Spleen (tissue), 11 donors: ENCODE results near the gene TMC6. TPM values are rescaled to one million over a fixed set of nuclear protein-coding genes. Genes with fewer than 3 reads are reported as not detected.

Experiments used
- DNase-seq: peaks from one replicate; pipeline ENCODE4 v3.0.0-alpha.2; 2020
- H3K27ac ChIP-seq, 8 donors: fragments of 200-600 bp; sonication (generic) in 7 of 8; 1 replicate in 4 of 8; 2 replicates in 4 of 8; pipeline versions ENCODE4 v1.5.0 to v1.8.0; 2016 to 2021; ENCODE audit warnings: inconsistent platforms in 4 of 8, mild to moderate bottlenecking in 4 of 8, moderate library complexity in 1 of 8
- H3K27me3 ChIP-seq, 7 donors: fragments of 200-600 bp; sonication (generic) in 6 of 7; replicated peaks in 1 of 7; 1 replicate in 4 of 7; 2 replicates in 3 of 7; pipeline versions ENCODE4 v1.5.0 to v1.8.0; 2016 to 2021; ENCODE audit warnings: inconsistent platforms in 3 of 7, mild to moderate bottlenecking in 1 of 7
- H3K36me3 ChIP-seq, 6 donors: fragments of 200-600 bp; sonication (generic) in 5 of 6; 1 replicate in 4 of 6; 2 replicates in 2 of 6; pipeline versions ENCODE4 v1.5.0 to v1.8.0; 2016 to 2021; ENCODE audit warnings: inconsistent platforms in 2 of 6
- H3K4me1 ChIP-seq, 6 donors: fragments of 200-600 bp; sonication (generic) in 5 of 6; 1 replicate in 3 of 6; 2 replicates in 3 of 6; pipeline versions ENCODE4 v1.5.0 to v1.8.0; 2016 to 2021; ENCODE audit warnings: inconsistent platforms in 3 of 6
- H3K4me3 ChIP-seq, 8 donors: fragments of 200-600 bp; sonication (generic) in 7 of 8; 1 replicate in 4 of 8; 2 replicates in 4 of 8; pipeline versions ENCODE4 v1.5.0 to v1.8.0; 2016 to 2021; ENCODE audit warnings: inconsistent platforms in 4 of 8, mild to moderate bottlenecking in 4 of 8, moderate library complexity in 2 of 8
- H3K9me3 ChIP-seq, 8 donors: fragments of 200-600 bp; sonication (generic) in 7 of 8; 1 replicate in 4 of 8; 2 replicates in 4 of 8; pipeline versions ENCODE4 v1.5.0 to v1.8.0; 2016 to 2021; ENCODE audit warnings: inconsistent platforms in 4 of 8
- CTCF ChIP-seq, 11 experiments: fragments of 200-600 bp in 7 of 11; fragments of 450-650 bp in 4 of 11; sonication (generic) in 4 of 11; IDR thresholded peaks in 8 of 11; conservative IDR thresholded peaks in 3 of 11; 1 replicate in 7 of 11; 2 replicates in 4 of 11; pipeline versions ENCODE4 v1.4.0 to v1.8.0; 2016 to 2021; ENCODE audit warnings: antibody characterized with exemption in 11 of 11, inconsistent platforms in 4 of 11, mild to moderate bottlenecking in 1 of 11
- POLR2A ChIP-seq, 3 donors: fragments of 450-650 bp; IDR thresholded peaks; one replicate each; pipeline ENCODE4 v1.5.1; 2017; ENCODE audit warnings: antibody characterized with exemption in 3 of 3, mild to moderate bottlenecking in 1 of 3
- POLR2AphosphoS5 ChIP-seq, 3 donors: sonication (generic); formaldehyde crosslinking; IDR thresholded peaks; one replicate each; pipeline ENCODE4 v1.5.1; 2017; ENCODE audit warnings: antibody characterized with exemption in 3 of 3
- WGBS, 5 donors: extraction: QIAGEN DNeasy Blood & Tissue Kit in 3 of 5; methylation state at CpG; one replicate each; pipeline versions ENCODE4 v1.1.5 to v1.1.7; 2013 to 2018; 5-methylcytosine and 5-hydroxymethylcytosine counted together
- intact Hi-C: fragments of 100-400 bp; cut with DNase I; formaldehyde crosslinking; loops from one replicate; pipeline ENCODE4 v1.15.0; 2023; ENCODE audit warnings: low total_unique reads
- polyA plus RNA-seq, 3 donors: library from polyadenylated mRNA; stranded (reverse); fragments of 200-250 nt; gene quantifications; one replicate each; pipeline ENCODE4 v1.2.1, GENCODE V29; 2013
- total RNA-seq, 7 donors: library from RNA; depleted of rRNA in 3 of 7; stranded (reverse); fragments of >200 nt in 3 of 7; fragmentation: NEBNext Ultra II Directional in 4 of 7; extraction: Animal tissue kit (Norgen Biotek cat#: 25700) in 4 of 7; gene quantifications; one replicate each; pipeline versions ENCODE4 v1.1.0 to v1.2.1, GENCODE V29; 2016 to 2021
- donor health status: healthy with polysubstance abuse.
- donor health status: DM: no; HTN: no; CAD: no; lungs with moderate emphysema.
- donor health status: DM: no; HTN: no; CAD: no.
- donor health status: Bipolar disorder and iron deficiency.
- donor health status: healthy.
- donor health status: DM: no; HTN: no; CAD: no.
- donor health status: DM: yes; HTN: yes; CAD: no.

TMC6 gene
- total and polyA plus RNA-seq, 10 donors: 132 to 425 (median 260) TPM

- DNase-seq: peak; percentile 88
- peak overlapping the region; percentile 33 to 81 (median 72) for H3K27ac ChIP-seq
- intact Hi-C loops: no loop called here
- TF ChIP-seq CTCF (IDR thresholded peaks at IDR 0.05 in 8 of 11, conservative IDR thresholded peaks at IDR 0.05 in 3 of 11) (peak in 1 of 11 experiments; percentile 12), POLR2A (IDR thresholded peaks at IDR 0.05) (no peak), POLR2AphosphoS5 (IDR thresholded peaks at IDR 0.05) (peak; percentile 75 to 77 (median 77))
- peaks cover 44 to 100% (median 90%) of the 10 kb centered on the region in 6 donors for H3K4me1 ChIP-seq
- peak overlapping the region in 1 of 8 donors; percentile 9 for H3K4me3 ChIP-seq
- no peaks in the 10 kb centered on the region for H3K27me3 ChIP-seq
- H3K36me3 ChIP-seq: peaks cover 0 to 23% (median 12%) of the 10 kb centered on the region in 6 donors
- WGBS, 5 donors: 36 to 56% (median 43%) methylated on average over 9 to 11 of the region's 11 CpGs
- H3K9me3 ChIP-seq: no peaks in the 10 kb centered on the region
Measured at GRCh38 chr17:78144147-78144719, 15.7 kb upstream of the TMC6 start.

- TF ChIP-seq POLR2A (IDR thresholded peaks at IDR 0.05) (no peak), POLR2AphosphoS5 (IDR thresholded peaks at IDR 0.05) (peak; percentile 21 to 65 (median 33))
Measured at GRCh38 chr17:78143214-78144146, 14.9 kb upstream of the TMC6 start.

GRCh38 chr17:78142119-78142861 is 13.7 kb upstream of the TMC6 start:
- peaks cover 0 to 38% (median 12%) of the 10 kb centered on the region in 6 donors for H3K36me3 ChIP-seq
- no peaks in the 10 kb centered on the region for H3K9me3 ChIP-seq
- H3K4me1 ChIP-seq: peaks cover 50 to 100% (median 87%) of the 10 kb centered on the region in 6 donors
- DNase-seq: no peak
- H3K27me3 ChIP-seq: no peaks in the 10 kb centered on the region
- WGBS, 5 donors: 83 to 96% (median 84%) methylated on average over 12 to 16 of the region's 16 CpGs
- no peak overlapping the region for H3K4me3 ChIP-seq
- peak overlapping the region in 4 of 8 donors; percentile 69 to 84 (median 78) for H3K27ac ChIP-seq
- intact Hi-C loops: no loop called here
- TF ChIP-seq POLR2AphosphoS5 (IDR thresholded peaks at IDR 0.05) (peak in 1 of 3 donors; percentile 48), CTCF (IDR thresholded peaks at IDR 0.05 in 8 of 11, conservative IDR thresholded peaks at IDR 0.05 in 3 of 11) (no peak)

More at GRCh38 chr17:78143214-78144146, 14.9 kb upstream of the TMC6 start:
- intact Hi-C loops: no loop called here
- no peak overlapping the region for H3K4me3 ChIP-seq
- H3K36me3 ChIP-seq: peaks cover 0 to 29% (median 12%) of the 10 kb centered on the region in 6 donors
- H3K4me1 ChIP-seq: peaks cover 46 to 100% (median 89%) of the 10 kb centered on the region in 6 donors
- peak overlapping the region; percentile 33 to 81 (median 72) for H3K27ac ChIP-seq
- H3K27me3 ChIP-seq: no peaks in the 10 kb centered on the region
- H3K9me3 ChIP-seq: no peaks in the 10 kb centered on the region
- no peak for DNase-seq
- 78 to 85% (median 82%) methylated on average over 20 to 21 of the region's 21 CpGs for WGBS, 5 donors

- Histone ChIP-seq H3K36me3 (peaks cover 0 to 45% (median 18%) of the 10 kb centered on the region in 6 donors), H3K27me3 (no peaks in the 10 kb centered on the region), H3K9me3 (no peaks in the 10 kb centered on the region), H3K27ac (peak overlapping the region in 7 of 8 donors; percentile 65 to 84 (median 75)), H3K4me1 (peaks cover 55 to 100% (median 87%) of the 10 kb centered on the region in 6 donors), H3K4me3 (no peak overlapping the region)
- peak; percentile 81 for DNase-seq
- intact Hi-C loops: no loop called here
- TF ChIP-seq POLR2AphosphoS5 (IDR thresholded peaks at IDR 0.05): peak; percentile 44 to 87 (median 65)
- no peak for TF ChIP-seq POLR2A (IDR thresholded peaks at IDR 0.05)
- no peak for TF ChIP-seq CTCF (IDR thresholded peaks at IDR 0.05 in 8 of 11, conservative IDR thresholded peaks at IDR 0.05 in 3 of 11)
- WGBS, 5 donors: 76 to 86% (median 77%) methylated on average over 14 to 20 of the region's 20 CpGs
Measured at GRCh38 chr17:78141437-78142118, 13.0 kb upstream of the TMC6 start.
